GM23338 (cell line): ENCODE measurements around the gene INPP5A. TPM values are rescaled to one million over a fixed set of nuclear protein-coding genes. Genes with fewer than 3 reads are reported as not detected.
A peak's percentile ranks its signal among the peaks of the same experiment; 100 is the strongest.

Experiments
- ATAC-seq: fragments of 200-7000 bp; cut with Tn5 transposase; 3 replicates; pipeline ENCODE4 v1.9.1; 2020
- DNase-seq: peaks from one replicate; pipeline ENCODE4 v3.0.0-alpha.2; 2015; ENCODE audit warnings: low spot score
- H2AFZ ChIP-seq: fragments of 200-600 bp; sonication (generic); 2 replicates; pipeline ENCODE4 v1.8.0; 2016; ENCODE audit warnings: antibody characterized with exemption, mild to moderate bottlenecking, moderate library complexity
- H3F3A ChIP-seq: fragments of 200-600 bp; sonication (generic); replicated peaks from 2 replicates; pipeline ENCODE4 v1.8.0; 2017; ENCODE audit warnings: antibody characterized with exemption, mixed run types, low read depth
- H3K27ac ChIP-seq: fragments of 200-600 bp; sonication (generic); 2 replicates; pipeline ENCODE4 v1.6.1; 2016; ENCODE audit warnings: low read depth
- H3K27me3 ChIP-seq: fragments of 200-600 bp; sonication (generic); 2 replicates; pipeline ENCODE4 v1.8.0; 2016; ENCODE audit warnings: mild to moderate bottlenecking, mixed run types, moderate library complexity; ENCODE audit not compliant: insufficient read depth
- H3K36me3 ChIP-seq: fragments of 200-600 bp; sonication (generic); 2 replicates; pipeline ENCODE4 v1.8.0; 2016; ENCODE audit warnings: mild to moderate bottlenecking; ENCODE audit not compliant: insufficient read depth
- H3K4me1 ChIP-seq: fragments of 200-600 bp; sonication (generic); 2 replicates; pipeline ENCODE4 v1.8.0; 2016; ENCODE audit warnings: mild to moderate bottlenecking, moderate library complexity; ENCODE audit not compliant: insufficient read depth
- H3K4me2 ChIP-seq: fragments of 200-600 bp; sonication (generic); 2 replicates; pipeline ENCODE4 v1.7.1; 2017; ENCODE audit warnings: mixed run types
- H3K4me3 ChIP-seq: fragments of 200-600 bp; sonication (generic); 2 replicates; pipeline ENCODE4 v1.6.1; 2016; ENCODE audit warnings: mixed run types
- H3K79me2 ChIP-seq: fragments of 200-600 bp; sonication (generic); replicated peaks from 2 replicates; pipeline ENCODE4 v1.8.0; 2017; ENCODE audit warnings: mild to moderate bottlenecking; ENCODE audit not compliant: insufficient read depth
- H3K9me2 ChIP-seq: fragments of 200-600 bp; sonication (generic); 2 replicates; pipeline ENCODE4 v1.8.0; 2017; ENCODE audit not compliant: insufficient read depth
- H4K20me1 ChIP-seq: fragments of 200-600 bp; sonication (generic); replicated peaks from 2 replicates; pipeline ENCODE4 v1.8.0; 2017; ENCODE audit warnings: mild to moderate bottlenecking; ENCODE audit not compliant: insufficient read depth
- H3K27ac Mint-ChIP-seq: 2 replicates; pipeline ENCODE4 v1.8.0; 2020; ENCODE audit warnings: inconsistent platforms, mild to moderate bottlenecking, moderate library complexity, mixed read lengths
- H3K27me3 Mint-ChIP-seq: 3 replicates; pipeline ENCODE4 v1.8.0; 2022; ENCODE audit warnings: low read depth, mild to moderate bottlenecking, moderate library complexity, mixed read lengths, inconsistent platforms; ENCODE audit not compliant: insufficient read depth, poor library complexity
- H3K36me3 Mint-ChIP-seq: 3 replicates; pipeline ENCODE4 v1.8.0; 2021; ENCODE audit warnings: low read depth, mild to moderate bottlenecking, inconsistent platforms, moderate library complexity, mixed read lengths
- H3K4me1 Mint-ChIP-seq: 3 replicates; pipeline ENCODE4 v1.8.0; 2020; ENCODE audit warnings: mild to moderate bottlenecking, inconsistent platforms, mixed read lengths
- H3K4me3 Mint-ChIP-seq: 3 replicates; pipeline ENCODE4 v1.8.0; 2021; ENCODE audit warnings: moderate library complexity, mild to moderate bottlenecking, inconsistent platforms, mixed read lengths
- H3K9me3 Mint-ChIP-seq: 3 replicates; pipeline ENCODE4 v1.8.0; 2020; ENCODE audit warnings: moderate library complexity, mild to moderate bottlenecking, inconsistent platforms, mixed read lengths
- CREB1 ChIP-seq: fragments of 250-450 bp; sonication (Bioruptor Pico); IDR thresholded peaks from 2 replicates; pipeline ENCODE4 v1.5.0; 2020; ENCODE audit warnings: low read depth, mild to moderate bottlenecking, moderate library complexity
- CTCF ChIP-seq, 2 experiments: fragments of 200-600 bp in 1 of 2; sonication (generic) in 1 of 2; conservative IDR thresholded peaks; 2 replicates each; pipeline versions ENCODE4 v1.5.1 to v1.6.1; 2016 to 2017; ENCODE audit warnings: antibody characterized with exemption in 2 of 2, low read depth in 2 of 2, mild to moderate bottlenecking in 2 of 2, moderate library complexity in 1 of 2
- EZH2 ChIP-seq: fragments of 200-600 bp; sonication (generic); IDR thresholded peaks from one replicate; pipeline ENCODE4 v1.8.0; 2017; ENCODE audit warnings: antibody characterized with exemption, mild to moderate bottlenecking, low read depth; ENCODE audit not compliant: unreplicated experiment
- EZH2phosphoT487 ChIP-seq: fragments of 200-600 bp; sonication (generic); IDR thresholded peaks from one replicate; pipeline ENCODE4 v1.8.1; 2018; ENCODE audit warnings: antibody characterized with exemption; ENCODE audit not compliant: unreplicated experiment
- JUNB ChIP-seq: IDR thresholded peaks from one replicate; pipeline ENCODE4 v1.6.1; 2016; ENCODE audit warnings: antibody characterized with exemption; ENCODE audit not compliant: unreplicated experiment
- NANOG ChIP-seq: IDR thresholded peaks from 2 replicates; pipeline ENCODE4 v1.6.1; 2016; ENCODE audit warnings: antibody characterized with exemption, borderline replicate concordance
- POLR2AphosphoS5 ChIP-seq: IDR thresholded peaks from 2 replicates; pipeline ENCODE4 v1.6.1; 2016; ENCODE audit warnings: antibody characterized with exemption, low read depth
- STAT1 ChIP-seq: IDR thresholded peaks from one replicate; pipeline ENCODE4 v1.6.1; 2016; ENCODE audit warnings: antibody characterized with exemption; ENCODE audit not compliant: unreplicated experiment
- ZNF114 ChIP-seq: fragments of 250-450 bp; sonication (Bioruptor Pico); IDR thresholded peaks from 2 replicates; pipeline ENCODE4 v1.5.0; 2020; ENCODE audit warnings: mild to moderate bottlenecking, moderate library complexity
- ZNF331 ChIP-seq: fragments of 250-450 bp; sonication (Bioruptor Pico); IDR thresholded peaks from 2 replicates; pipeline ENCODE4 v1.5.0; 2020; ENCODE audit warnings: low read depth, mild to moderate bottlenecking, moderate library complexity
- polyA plus RNA-seq: library from polyadenylated mRNA; unstranded; fragments of >200 nt; fragmentation: Nextera tagmentation; extraction: Ambion mirVana; gene quantifications from 2 replicates; pipeline ENCODE4 v1.2.1, GENCODE V29; 2016
- total RNA-seq: library from RNA; depleted of rRNA; stranded (reverse); fragments of >200 nt; shearing (Covaris generic); gene quantifications from 2 replicates; pipeline ENCODE4 v1.2.3, GENCODE V29; 2014
- TF ChIP-seq, protein P1 (sequence below): IDR thresholded peaks from one replicate; pipeline ENCODE4 v1.6.1; 2018; ENCODE audit warnings: antibody characterized with exemption; ENCODE audit not compliant: unreplicated experiment
- TF ChIP-seq, protein P2 (sequence below): fragments of 250-450 bp; sonication (Bioruptor Pico); IDR thresholded peaks from 2 replicates; pipeline ENCODE4 v1.5.0; 2020; ENCODE audit warnings: mild to moderate bottlenecking, moderate library complexity

The INPP5A gene
- total and polyA plus RNA-seq, 2 experiments from 2014 or later: 5.9 to 40.6 TPM

DNA sequence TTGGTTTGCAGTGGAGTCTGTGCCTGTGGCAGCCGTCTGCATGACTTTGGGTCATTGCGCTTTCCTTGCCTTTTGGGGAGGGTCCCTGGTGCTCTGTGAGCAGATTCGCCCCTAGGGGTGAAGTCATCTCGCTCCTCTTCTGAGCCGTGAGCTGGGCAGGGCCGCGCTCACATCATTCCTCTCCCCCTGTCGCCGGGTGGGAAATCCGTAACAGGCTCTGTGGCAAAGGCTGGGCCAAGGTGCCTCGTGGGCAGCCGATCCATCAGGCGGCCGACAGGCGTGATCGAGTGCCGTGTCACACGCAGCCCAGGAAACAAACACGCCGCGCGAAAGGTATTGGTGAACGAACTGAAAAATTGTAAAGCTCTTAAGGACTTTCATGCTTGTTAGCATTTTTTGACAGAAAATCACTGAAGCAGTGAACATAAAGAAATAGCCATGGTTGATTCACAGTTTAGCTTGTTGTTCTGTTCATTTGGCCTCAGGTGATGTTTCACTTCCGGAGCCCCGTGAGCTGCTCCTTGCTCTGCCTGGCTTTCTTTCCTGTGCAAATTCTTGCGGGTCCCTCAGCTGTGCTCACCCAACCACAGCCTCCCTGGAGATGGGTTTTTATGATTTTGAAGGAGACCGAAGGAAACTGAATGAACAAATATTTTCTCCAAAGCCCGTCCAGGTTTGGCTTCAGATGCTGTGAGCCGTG is 126.2 kb downstream of the INPP5A start:
- no peak overlapping the region for H3K27ac ChIP-seq
- no peak overlapping the region for H3K4me2 ChIP-seq
- ATAC-seq (peak; percentile 61), DNase-seq (no peak)
- H4K20me1 ChIP-seq: no peaks in the 10 kb centered on the region
- Mint-ChIP-seq H3K27ac (no peak overlapping the region), H3K9me3 (no peaks in the 10 kb centered on the region), H3K36me3 (no peaks in the 10 kb centered on the region), H3K4me1 (no peaks in the 10 kb centered on the region), H3K27me3 (peaks cover 1% of the 10 kb centered on the region), H3K4me3 (no peak overlapping the region)
- no peak overlapping the region for H3K4me3 ChIP-seq
- no peaks in the 10 kb centered on the region for H3K79me2 ChIP-seq
- H3K36me3 ChIP-seq: no peaks in the 10 kb centered on the region; the same call in 1 of the 2 replicates
- TF ChIP-seq, protein P1, sequence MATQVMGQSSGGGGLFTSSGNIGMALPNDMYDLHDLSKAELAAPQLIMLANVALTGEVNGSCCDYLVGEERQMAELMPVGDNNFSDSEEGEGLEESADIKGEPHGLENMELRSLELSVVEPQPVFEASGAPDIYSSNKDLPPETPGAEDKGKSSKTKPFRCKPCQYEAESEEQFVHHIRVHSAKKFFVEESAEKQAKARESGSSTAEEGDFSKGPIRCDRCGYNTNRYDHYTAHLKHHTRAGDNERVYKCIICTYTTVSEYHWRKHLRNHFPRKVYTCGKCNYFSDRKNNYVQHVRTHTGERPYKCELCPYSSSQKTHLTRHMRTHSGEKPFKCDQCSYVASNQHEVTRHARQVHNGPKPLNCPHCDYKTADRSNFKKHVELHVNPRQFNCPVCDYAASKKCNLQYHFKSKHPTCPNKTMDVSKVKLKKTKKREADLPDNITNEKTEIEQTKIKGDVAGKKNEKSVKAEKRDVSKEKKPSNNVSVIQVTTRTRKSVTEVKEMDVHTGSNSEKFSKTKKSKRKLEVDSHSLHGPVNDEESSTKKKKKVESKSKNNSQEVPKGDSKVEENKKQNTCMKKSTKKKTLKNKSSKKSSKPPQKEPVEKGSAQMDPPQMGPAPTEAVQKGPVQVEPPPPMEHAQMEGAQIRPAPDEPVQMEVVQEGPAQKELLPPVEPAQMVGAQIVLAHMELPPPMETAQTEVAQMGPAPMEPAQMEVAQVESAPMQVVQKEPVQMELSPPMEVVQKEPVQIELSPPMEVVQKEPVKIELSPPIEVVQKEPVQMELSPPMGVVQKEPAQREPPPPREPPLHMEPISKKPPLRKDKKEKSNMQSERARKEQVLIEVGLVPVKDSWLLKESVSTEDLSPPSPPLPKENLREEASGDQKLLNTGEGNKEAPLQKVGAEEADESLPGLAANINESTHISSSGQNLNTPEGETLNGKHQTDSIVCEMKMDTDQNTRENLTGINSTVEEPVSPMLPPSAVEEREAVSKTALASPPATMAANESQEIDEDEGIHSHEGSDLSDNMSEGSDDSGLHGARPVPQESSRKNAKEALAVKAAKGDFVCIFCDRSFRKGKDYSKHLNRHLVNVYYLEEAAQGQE: no peak
- TF ChIP-seq JUNB: no peak
- TF ChIP-seq, protein P2, sequence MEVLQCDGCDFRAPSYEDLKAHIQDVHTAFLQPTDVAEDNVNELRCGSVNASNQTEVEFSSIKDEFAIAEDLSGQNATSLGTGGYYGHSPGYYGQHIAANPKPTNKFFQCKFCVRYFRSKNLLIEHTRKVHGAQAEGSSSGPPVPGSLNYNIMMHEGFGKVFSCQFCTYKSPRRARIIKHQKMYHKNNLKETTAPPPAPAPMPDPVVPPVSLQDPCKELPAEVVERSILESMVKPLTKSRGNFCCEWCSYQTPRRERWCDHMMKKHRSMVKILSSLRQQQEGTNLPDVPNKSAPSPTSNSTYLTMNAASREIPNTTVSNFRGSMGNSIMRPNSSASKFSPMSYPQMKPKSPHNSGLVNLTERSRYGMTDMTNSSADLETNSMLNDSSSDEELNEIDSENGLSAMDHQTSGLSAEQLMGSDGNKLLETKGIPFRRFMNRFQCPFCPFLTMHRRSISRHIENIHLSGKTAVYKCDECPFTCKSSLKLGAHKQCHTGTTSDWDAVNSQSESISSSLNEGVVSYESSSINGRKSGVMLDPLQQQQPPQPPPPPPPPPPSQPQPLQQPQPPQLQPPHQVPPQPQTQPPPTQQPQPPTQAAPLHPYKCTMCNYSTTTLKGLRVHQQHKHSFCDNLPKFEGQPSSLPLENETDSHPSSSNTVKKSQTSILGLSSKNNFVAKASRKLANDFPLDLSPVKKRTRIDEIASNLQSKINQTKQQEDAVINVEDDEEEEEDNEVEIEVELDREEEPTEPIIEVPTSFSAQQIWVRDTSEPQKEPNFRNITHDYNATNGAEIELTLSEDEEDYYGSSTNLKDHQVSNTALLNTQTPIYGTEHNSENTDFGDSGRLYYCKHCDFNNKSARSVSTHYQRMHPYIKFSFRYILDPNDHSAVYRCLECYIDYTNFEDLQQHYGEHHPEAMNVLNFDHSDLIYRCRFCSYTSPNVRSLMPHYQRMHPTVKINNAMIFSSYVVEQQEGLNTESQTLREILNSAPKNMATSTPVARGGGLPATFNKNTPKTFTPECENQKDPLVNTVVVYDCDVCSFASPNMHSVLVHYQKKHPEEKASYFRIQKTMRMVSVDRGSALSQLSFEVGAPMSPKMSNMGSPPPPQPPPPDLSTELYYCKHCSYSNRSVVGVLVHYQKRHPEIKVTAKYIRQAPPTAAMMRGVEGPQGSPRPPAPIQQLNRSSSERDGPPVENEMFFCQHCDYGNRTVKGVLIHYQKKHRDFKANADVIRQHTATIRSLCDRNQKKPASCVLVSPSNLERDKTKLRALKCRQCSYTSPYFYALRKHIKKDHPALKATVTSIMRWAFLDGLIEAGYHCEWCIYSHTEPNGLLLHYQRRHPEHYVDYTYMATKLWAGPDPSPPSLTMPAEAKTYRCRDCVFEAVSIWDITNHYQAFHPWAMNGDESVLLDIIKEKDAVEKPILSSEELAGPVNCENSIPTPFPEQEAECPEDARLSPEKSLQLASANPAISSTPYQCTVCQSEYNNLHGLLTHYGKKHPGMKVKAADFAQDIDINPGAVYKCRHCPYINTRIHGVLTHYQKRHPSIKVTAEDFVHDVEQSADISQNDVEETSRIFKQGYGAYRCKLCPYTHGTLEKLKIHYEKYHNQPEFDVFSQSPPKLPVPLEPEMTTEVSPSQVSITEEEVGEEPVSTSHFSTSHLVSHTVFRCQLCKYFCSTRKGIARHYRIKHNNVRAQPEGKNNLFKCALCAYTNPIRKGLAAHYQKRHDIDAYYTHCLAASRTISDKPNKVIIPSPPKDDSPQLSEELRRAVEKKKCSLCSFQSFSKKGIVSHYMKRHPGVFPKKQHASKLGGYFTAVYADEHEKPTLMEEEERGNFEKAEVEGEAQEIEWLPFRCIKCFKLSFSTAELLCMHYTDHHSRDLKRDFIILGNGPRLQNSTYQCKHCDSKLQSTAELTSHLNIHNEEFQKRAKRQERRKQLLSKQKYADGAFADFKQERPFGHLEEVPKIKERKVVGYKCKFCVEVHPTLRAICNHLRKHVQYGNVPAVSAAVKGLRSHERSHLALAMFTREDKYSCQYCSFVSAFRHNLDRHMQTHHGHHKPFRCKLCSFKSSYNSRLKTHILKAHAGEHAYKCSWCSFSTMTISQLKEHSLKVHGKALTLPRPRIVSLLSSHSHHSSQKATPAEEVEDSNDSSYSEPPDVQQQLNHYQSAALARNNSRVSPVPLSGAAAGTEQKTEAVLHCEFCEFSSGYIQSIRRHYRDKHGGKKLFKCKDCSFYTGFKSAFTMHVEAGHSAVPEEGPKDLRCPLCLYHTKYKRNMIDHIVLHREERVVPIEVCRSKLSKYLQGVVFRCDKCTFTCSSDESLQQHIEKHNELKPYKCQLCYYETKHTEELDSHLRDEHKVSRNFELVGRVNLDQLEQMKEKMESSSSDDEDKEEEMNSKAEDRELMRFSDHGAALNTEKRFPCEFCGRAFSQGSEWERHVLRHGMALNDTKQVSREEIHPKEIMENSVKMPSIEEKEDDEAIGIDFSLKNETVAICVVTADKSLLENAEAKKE (CRISPR knock-in tag): no peak
- no peak for TF ChIP-seq NANOG
- TF ChIP-seq EZH2: no peak
- no peak for TF ChIP-seq CTCF (conservative IDR thresholded peaks at IDR 0.05; ENCODE audit: low read depth in 2 of 2)
- TF ChIP-seq EZH2phosphoT487: no peak
- TF ChIP-seq STAT1: no peak
- TF ChIP-seq ZNF331 (CRISPR knock-in tag): no peak
- no peak for TF ChIP-seq CREB1 (CRISPR knock-in tag)
- no peak for TF ChIP-seq POLR2AphosphoS5
- TF ChIP-seq ZNF114: no peak
- no peak overlapping the region for H2AFZ ChIP-seq
- H3K27me3 ChIP-seq: no peaks in the 10 kb centered on the region
- no peaks in the 10 kb centered on the region for H3K4me1 ChIP-seq
- no peaks in the 10 kb centered on the region for H3K9me2 ChIP-seq
- H3F3A ChIP-seq: no peaks in the 10 kb centered on the region
